Ureter (tissue), 1 donor: Measurements from ENCODE around the gene TMEM74B. TPM values are rescaled to one million over a fixed set of nuclear protein-coding genes. Genes with fewer than 3 reads are reported as not detected.
"Not testable (repeated sequence)": the region's sequence is repeated elsewhere in the genome, so short reads cannot be mapped to it uniquely, and the experiment has no call there.

Experiments
- DNase-seq: peaks from one replicate; pipeline ENCODE4 v3.0.0-alpha.2; 2020; ENCODE audit warnings: low spot score
- total RNA-seq: library from RNA; stranded (reverse); gene quantifications from one replicate; pipeline ENCODE4 v1.2.4, GENCODE V29; 2023
- donor health status: DM: yes; HTN: yes; CAD: no.

TMEM74B gene
- total RNA-seq = 3.6 TPM

GRCh38 chr20:1184638-1185315 is at the start of gene TMEM74B:
Gene TMEM74B (minus strand): TSS chr20:1184981. CDS start chr20:1183801, 1,180 bp downstream.
- DNase-seq = no peak

GRCh38 chr20:1232286-1233111 is 47.7 kb upstream of the TMEM74B start:
- DNase-seq = no peak

GRCh38 chr20:1229541-1229940 is 44.8 kb upstream of the TMEM74B start:
- no peak for DNase-seq

GRCh38 chr20:1225783-1226654 is 41.2 kb upstream of the TMEM74B start, which contains the start of gene RAD21L1:
Gene RAD21L1 (plus strand): TSS chr20:1226044. CDS start chr20:1228454, 2,410 bp downstream.
- DNase-seq = peak; percentile 77

- no peak for DNase-seq
Observed at GRCh38 chr20:1225263-1225782, 40.5 kb upstream of the TMEM74B start.

DNA sequence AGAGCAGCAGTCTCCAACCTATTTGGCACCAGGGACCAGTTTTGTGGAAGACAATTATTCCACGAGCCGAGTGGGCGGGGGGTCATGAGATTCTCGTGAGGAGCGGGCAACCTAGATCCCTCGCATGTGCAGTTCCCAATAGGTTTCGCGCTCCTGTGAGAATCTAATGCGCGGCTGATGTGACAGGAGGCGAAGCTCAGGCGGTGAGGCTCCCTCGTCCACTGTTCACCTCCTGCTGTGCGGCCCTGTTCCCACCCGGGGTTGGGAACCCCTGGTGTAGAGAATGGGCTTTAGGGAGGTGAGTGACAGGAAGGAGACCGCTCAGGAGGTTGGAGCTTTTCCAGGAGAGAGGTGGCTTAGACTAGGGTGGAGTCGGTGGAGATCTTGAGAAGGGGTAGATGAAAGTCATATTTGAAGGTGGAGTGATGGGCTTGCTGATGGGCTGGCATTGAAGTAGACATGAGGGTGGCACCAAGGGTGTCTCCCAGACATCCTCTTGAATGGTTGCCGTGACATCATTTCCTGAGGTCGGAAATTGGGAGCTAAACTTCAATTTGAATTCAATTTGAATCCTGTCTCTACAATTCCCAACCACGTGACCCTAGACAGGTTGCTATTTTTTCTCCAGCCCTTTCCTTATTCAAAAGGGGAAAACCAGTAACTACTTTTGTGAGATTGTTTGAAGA is 39.6 kb upstream of the TMEM74B start:
- DNase-seq = no peak

- not testable (repeated sequence) for DNase-seq
Observed at GRCh38 chr20:1222750-1223149, 38.0 kb upstream of the TMEM74B start.

DNA sequence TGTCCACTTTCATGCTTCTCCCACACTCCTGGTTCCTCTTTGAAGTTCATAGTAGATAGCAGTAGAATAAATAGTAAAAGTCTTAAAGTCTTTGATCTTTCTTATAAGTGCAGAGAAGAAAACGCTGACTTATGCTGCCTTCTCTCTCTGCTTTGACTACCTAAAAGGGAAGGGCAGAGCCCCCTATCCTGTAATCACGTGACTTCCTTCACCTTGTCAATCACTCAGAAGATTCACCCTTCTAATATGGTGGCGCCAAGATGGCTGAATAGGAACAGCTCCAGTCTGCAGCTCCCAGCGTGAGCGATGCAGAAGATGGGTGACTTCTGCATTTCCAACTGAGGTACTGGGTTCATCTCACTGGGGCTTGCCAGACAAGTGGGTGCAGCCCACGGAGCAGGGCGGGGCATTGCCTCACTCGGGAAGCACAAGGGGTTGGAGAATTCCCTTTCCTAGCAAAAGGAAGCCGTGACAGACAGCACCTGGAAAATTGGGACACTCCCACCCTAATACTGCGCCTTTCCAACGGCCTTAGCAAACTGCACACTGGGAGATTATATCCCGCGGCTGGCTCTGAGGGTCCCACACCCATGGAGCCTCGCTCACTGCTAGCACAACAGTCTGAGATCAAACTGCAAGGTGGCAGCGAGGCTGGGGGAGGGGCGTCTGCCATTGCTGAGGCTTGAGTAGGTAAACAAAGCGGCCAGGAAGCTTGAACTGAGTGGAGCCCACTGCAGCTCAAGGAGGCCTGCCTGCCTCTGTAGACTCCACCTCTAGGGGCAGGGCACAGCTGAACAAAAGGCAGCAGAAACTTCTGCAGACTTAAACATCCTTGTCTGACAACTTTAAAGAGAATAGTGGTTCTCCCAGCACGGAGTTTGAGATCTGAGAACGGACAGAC is 32.0 kb upstream of the TMEM74B start:
- DNase-seq = not testable (repeated sequence)

DNA sequence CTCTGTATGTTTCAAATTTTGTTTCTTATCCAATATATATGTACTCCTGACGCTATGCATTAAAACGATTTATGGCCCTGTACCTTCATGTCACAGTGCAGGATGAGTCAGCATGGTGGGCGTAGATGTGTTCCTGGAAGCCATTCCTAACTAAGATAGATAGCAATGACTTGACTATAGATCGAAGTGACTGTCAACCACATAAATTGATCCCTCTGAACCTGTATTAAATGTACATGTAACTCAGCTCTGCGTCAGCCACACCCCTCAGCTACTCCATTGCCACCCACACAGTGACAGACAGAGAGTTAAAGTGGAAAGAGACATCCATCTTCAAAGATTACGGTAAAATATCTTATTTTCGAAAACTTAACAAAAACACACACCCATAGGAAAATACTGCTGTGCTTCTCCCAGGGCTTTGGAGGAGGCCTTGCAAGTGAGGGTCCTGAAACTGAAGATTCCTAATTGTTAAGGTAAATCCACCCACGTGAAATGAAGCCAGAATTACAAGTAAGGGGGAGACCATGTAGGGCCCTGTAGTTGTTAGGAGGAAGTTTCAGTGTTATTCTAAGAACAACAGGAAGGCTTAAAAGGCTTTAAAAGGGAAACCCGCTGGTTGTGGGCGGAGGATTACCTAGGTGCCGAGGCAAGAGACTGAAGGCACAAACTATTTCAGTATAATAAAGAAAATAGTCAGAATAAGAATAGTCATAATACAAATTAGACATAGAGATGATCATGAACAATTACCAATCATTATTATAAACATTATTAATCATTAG is 30.8 kb upstream of the TMEM74B start:
- DNase-seq = no peak

GRCh38 chr20:1214838-1215261 is 30.1 kb upstream of the TMEM74B start:
- no peak for DNase-seq

GRCh38 chr20:1212607-1213396 is 28.0 kb upstream of the TMEM74B start:
- peak; percentile 79 for DNase-seq

DNA sequence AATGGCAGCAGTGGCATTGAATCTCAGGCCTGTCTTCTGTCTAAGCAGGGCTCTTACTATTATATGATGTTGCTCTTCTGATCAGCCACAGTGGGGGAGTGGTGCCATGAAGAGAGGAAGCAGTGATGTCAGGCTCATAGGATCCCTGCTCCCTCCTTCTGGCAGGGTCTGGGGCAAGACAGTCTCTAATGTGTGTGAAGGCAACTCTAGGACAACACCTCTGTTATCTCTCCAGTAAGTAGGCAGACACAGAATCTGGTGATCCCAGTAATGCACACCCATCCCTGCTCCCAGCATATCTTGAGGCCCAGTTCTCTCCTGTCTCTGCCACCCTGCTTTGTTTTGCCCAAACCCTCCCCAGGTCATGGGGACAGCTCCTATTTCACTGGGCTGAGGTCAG is 27.2 kb upstream of the TMEM74B start:
- no peak for DNase-seq

- DNase-seq = no peak
Observed at GRCh38 chr20:1210501-1210900, 25.7 kb upstream of the TMEM74B start.

- DNase-seq = no peak
Observed at GRCh38 chr20:1209447-1210387, 24.9 kb upstream of the TMEM74B start.

DNA sequence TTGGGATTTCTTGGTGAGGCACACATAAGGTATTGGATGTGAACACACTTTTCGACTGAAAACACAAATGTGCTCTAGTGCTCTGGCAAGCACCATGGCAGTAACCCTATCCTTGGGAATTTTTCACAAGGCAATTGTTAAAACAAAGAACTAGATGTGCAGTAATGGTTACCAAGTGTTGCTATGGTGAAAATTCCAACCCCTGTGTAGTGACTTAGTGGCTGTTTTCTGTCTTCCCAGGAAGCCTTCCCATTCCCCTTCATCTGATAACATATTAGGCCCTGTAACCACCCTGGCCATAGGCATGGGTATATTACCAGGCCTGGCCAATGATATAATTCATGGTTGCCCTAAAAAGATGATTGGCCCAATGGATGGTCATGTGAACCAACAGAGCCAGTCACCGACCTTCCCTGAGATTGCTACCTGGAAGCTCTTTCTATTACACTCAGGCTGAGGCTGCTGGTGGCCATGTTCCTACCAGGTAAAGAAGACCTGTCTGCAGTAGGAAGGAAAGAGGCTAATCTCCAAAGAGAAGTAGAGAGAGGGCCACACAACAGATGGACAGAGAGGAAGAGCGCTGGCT is 22.6 kb upstream of the TMEM74B start:
- no peak for DNase-seq

DNA sequence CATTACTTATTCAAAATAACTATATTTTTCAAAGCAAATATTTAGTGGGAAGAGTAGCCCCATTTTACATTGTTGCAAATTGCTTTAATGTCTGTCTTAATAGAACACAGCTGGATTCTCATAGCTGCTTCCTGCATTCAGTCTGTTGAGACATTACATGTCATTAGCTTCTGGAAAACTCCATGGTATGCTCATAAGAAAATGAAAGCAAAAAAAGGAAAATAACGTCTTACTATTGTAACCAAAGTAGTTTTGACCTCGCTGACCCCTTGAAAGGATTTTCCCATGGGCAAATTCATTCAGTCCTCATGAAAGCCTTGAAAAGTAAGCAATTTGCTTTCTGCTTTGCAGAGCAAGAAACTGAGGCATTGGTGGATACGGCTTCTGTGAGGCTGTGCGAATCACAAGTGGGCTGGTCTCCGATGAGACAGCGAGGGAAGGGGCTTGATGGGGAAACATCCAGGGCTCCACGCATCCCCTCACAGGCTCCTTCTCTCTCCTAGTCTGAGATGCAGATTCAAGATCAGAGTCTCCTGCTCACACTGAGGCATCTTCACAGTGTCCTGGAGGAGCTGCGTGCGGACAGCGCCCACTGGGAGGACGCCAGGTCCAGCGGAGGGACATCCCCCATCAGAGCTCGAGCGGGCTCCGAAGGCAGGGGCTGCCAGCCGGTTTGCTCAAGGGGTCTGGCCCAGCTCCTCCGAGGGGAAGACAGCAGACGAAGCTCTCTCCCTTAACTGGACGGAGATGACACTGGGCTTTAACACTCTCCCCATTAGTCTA is 21.8 kb upstream of the TMEM74B start:
- DNase-seq = no peak
